ENCODE measurements around the gene EEF2KMT. TPM values are rescaled to one million over a fixed set of nuclear protein-coding genes. Genes with fewer than 3 reads are reported as not detected.

The EEF2KMT gene
- total and polyA plus RNA-seq, 2 of the 8 experiments (the other 6 are each of a cell fraction or from before 2014, with no cell fraction given) = 35.8 to 37.0 TPM

- TF ChIP-seq KDM1A (IDR thresholded peaks at IDR 0.05; ENCODE audit: borderline replicate concordance, low read length) (no peak), BCL11A (IDR thresholded peaks at IDR 0.05; ENCODE audit: low read depth in 2 of 2, low read length in 2 of 2) (no peak), EGR1 (IDR thresholded peaks at IDR 0.05; ENCODE audit: borderline replicate concordance, low read depth, low read length) (no peak)
These were observed 32.7 kb downstream of the EEF2KMT start (continued) for GRCh38 chr16:5064915-5065314.

Data from H1 (cell line).